Type B pancreatic cell (in vitro differentiated cells): ENCODE measurements around the gene CBARP. TPM values are rescaled to one million over a fixed set of nuclear protein-coding genes. Genes with fewer than 3 reads are reported as not detected.

Experiments
- DNase-seq: peaks from one replicate; pipeline ENCODE4 v3.0.0; 2021; ENCODE audit warnings: mixed read lengths; ENCODE audit not compliant: unreplicated experiment; ENCODE audit errors: extremely low spot score
- H3K27ac Mint-ChIP-seq: 2 replicates; pipeline ENCODE4 v1.8.0; 2021; ENCODE audit warnings: mild to moderate bottlenecking, mixed read lengths
- H3K27me3 Mint-ChIP-seq: 2 replicates; pipeline ENCODE4 v1.8.0; 2021; ENCODE audit warnings: mixed read lengths
- H3K36me3 Mint-ChIP-seq: 2 replicates; pipeline ENCODE4 v1.8.0; 2021; ENCODE audit warnings: mixed read lengths
- H3K4me1 Mint-ChIP-seq: one replicate; pipeline ENCODE4 v1.8.0; 2021; ENCODE audit warnings: mixed read lengths; ENCODE audit not compliant: unreplicated experiment
- H3K4me3 Mint-ChIP-seq: 2 replicates; pipeline ENCODE4 v1.8.0; 2021; ENCODE audit warnings: mild to moderate bottlenecking, mixed read lengths
- H3K9me3 Mint-ChIP-seq: 2 replicates; pipeline ENCODE4 v1.8.0; 2021; ENCODE audit warnings: mixed read lengths
- CTCF ChIP-seq: fragments of 200-600 bp; sonication (generic); conservative IDR thresholded peaks from 2 replicates; pipeline ENCODE4 v1.5.0; 2021; ENCODE audit warnings: antibody characterized with exemption, mild to moderate bottlenecking
- total RNA-seq: library from RNA; stranded (reverse); gene quantifications from 2 replicates; pipeline ENCODE4 v1.2.1, GENCODE V29; 2021; ENCODE audit warnings: low replicate concordance

Gene CBARP
- total RNA-seq, 1 donor from 2014 or later: 10.8 TPM

- no peak overlapping the region for H3K4me3 Mint-ChIP-seq
- no peak for TF ChIP-seq CTCF
Measured at GRCh38 chr19:1228161-1228957, 9.4 kb downstream of the CBARP start.

GRCh38 chr19:1227304-1228054, 10.3 kb downstream of the CBARP start:
- H3K27ac Mint-ChIP-seq: no peak overlapping the region
- H3K27me3 Mint-ChIP-seq: no peaks in the 10 kb centered on the region
- H3K4me3 Mint-ChIP-seq: no peak overlapping the region
- no peak for DNase-seq
- no peak for TF ChIP-seq CTCF
- no peaks in the 10 kb centered on the region for H3K9me3 Mint-ChIP-seq
- H3K36me3 Mint-ChIP-seq: no peaks in the 10 kb centered on the region
- peaks cover 9% of the 10 kb centered on the region for H3K4me1 Mint-ChIP-seq

More at GRCh38 chr19:1228161-1228957, 9.4 kb downstream of the CBARP start:
- Mint-ChIP-seq H3K36me3 (no peaks in the 10 kb centered on the region), H3K27ac (no peak overlapping the region), H3K27me3 (no peaks in the 10 kb centered on the region), H3K9me3 (no peaks in the 10 kb centered on the region), H3K4me1 (peaks cover 13% of the 10 kb centered on the region)
- DNase-seq: no peak

- Mint-ChIP-seq H3K4me1 (peaks cover 2% of the 10 kb centered on the region), H3K4me3 (no peak overlapping the region), H3K27ac (no peak overlapping the region), H3K36me3 (no peaks in the 10 kb centered on the region), H3K27me3 (no peaks in the 10 kb centered on the region), H3K9me3 (no peaks in the 10 kb centered on the region)
- DNase-seq: no peak
- no peak for TF ChIP-seq CTCF
Measured at GRCh38 chr19:1226522-1227303, 11.1 kb downstream of the CBARP start.

- H3K36me3 Mint-ChIP-seq: no peaks in the 10 kb centered on the region
- no peaks in the 10 kb centered on the region for H3K27me3 Mint-ChIP-seq
- H3K4me1 Mint-ChIP-seq: no peaks in the 10 kb centered on the region
- DNase-seq: no peak
- H3K27ac Mint-ChIP-seq: no peak overlapping the region
- H3K4me3 Mint-ChIP-seq: no peak overlapping the region
- H3K9me3 Mint-ChIP-seq: no peaks in the 10 kb centered on the region
- TF ChIP-seq CTCF: no peak
Measured at GRCh38 chr19:1226227-1226518, 11.6 kb downstream of the CBARP start.

- Mint-ChIP-seq H3K4me3 (no peak overlapping the region), H3K27me3 (no peaks in the 10 kb centered on the region), H3K9me3 (no peaks in the 10 kb centered on the region), H3K4me1 (no peaks in the 10 kb centered on the region), H3K27ac (no peak overlapping the region), H3K36me3 (no peaks in the 10 kb centered on the region)
- DNase-seq: no peak
- no peak for TF ChIP-seq CTCF
Measured at GRCh38 chr19:1225440-1226226, 12.2 kb downstream of the CBARP start.
